Smooth muscle cell of trachea (primary cell): ENCODE results near the gene SUOX. TPM values are rescaled to one million over a fixed set of nuclear protein-coding genes. Genes with fewer than 3 reads are reported as not detected.

Experiments
- total RNA-seq: library from RNA; depleted of rRNA; stranded (reverse); fragments of >200 nt; gene quantifications from 2 replicates; pipeline ENCODE4 v1.2.1, GENCODE V29; 2014

Gene SUOX
- total RNA-seq: 17.5 and 19.0 TPM in 2 replicates

GRCh38 chr12:55996715-55997534, at the start of gene SUOX:
Gene SUOX, plus strand, starts transcription at chr12:55997276. Its CDS starts 4,946 bp downstream, at chr12:56002222.

GRCh38 chr12:55965941-55966407, 31.1 kb upstream of the SUOX start, which contains the start of gene PMEL:
Gene PMEL, minus strand, starts transcription at chr12:55966042. Its CDS starts 31 bp downstream, at chr12:55966011.

DNA sequence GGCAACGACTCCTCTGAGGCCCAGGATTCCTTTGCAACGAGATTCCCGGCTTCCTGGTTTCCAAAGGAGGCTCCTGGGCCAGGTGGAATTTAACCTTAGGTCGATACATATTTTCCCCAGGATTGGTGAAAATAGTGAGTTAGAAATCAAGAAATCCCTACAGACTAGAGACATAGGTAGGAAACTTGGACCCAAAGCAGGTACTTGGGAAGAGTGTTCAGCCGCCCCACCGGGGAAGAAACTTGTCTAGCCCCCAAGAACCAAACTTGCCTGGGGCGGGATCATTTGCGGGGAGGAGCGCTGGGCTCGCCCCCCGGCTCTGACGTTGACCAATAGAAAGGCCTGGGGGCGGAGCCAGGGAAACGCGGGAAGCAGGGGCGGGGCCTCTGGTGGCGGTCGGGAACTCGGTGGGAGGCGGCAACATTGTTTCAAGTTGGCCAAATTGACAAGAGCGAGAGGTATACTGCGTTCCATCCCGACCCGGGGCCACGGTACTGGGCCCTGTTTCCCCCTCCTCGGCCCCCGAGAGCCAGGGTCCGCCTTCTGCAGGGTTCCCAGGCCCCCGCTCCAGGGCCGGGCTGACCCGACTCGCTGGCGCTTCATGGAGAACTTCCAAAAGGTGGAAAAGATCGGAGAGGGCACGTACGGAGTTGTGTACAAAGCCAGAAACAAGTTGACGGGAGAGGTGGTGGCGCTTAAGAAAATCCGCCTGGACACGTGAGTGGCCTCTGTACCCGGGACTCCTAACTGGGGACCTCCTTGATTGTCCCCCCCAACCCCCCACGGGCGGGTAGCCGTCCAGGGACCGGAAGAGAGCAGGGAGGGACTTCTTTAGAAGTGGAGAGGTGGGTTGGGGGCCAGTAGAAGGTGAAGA, 30.4 kb upstream of the SUOX start, which contains the start of gene CDK2:
TSS of gene CDK2 (plus strand) at position 423 of the 874 bp plus-strand sequence. CDS start at position 602, 179 bp downstream.

GRCh38 chr12:55973599-55974307, 23.3 kb upstream of the SUOX start, which contains the start of gene RAB5B:
Gene RAB5B, plus strand, starts transcription at chr12:55974078. Its CDS starts 12,883 bp downstream, at chr12:55986961.

DNA sequence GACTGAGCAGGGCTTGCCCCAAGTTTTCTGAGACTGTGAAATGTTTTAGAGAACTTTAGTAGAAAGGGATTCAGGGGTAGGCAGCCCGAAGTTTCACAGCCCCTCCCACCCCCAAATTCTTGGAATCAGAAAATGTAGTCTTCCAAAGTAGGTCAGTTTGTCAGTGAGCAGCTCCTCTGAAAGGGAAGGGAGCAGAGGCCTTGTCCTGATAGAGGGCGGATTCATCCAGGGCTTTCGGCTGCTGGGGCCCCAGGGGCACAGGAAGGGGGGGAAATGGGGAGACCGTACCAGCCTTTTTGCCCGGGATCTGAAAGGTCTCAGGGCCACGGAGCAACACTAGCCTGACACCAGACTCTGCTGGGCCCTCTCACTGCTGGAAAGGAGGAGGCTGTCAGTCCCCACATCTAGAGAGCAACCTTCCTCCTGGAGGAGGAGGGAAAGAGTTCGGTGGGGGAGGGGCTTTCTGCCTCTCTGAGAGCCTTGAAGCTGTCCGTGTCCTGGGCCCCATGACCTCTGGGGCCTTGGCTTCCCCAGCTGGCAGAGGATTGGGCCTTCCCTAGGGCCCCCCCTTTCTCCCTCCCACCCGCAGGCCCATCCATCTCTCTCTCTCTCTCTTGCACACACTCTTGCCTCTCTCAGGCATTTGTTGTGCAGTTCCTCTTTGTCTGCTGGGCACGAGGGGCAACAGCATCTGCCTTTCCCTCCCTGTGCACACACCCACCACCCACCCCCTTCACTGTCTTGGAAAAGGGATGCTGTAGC, 23.5 kb downstream of the SUOX start, which contains the start of gene IKZF4:
TSS of gene IKZF4 (plus strand) at position 621 of the 762 bp plus-strand sequence. CDS start 451 bp downstream, outside the sequence.

GRCh38 chr12:56041552-56042429, 44.7 kb downstream of the SUOX start, which contains the start of gene RPS26:
Gene RPS26, plus strand, starts transcription at chr12:56041918. Its CDS starts 249 bp downstream, at chr12:56042167.

Other genes with a start within 250 kb of the SUOX start
- gene SARNP, start 179.6 kb upstream of the SUOX start, total RNA-seq: 63.2 and 108 TPM in 2 replicates
- 12.2 and 24.9 TPM in 2 replicates for gene ORMDL2, start 179.2 kb upstream of the SUOX start, total RNA-seq
- 72.8 and 74.6 TPM in 2 replicates for gene DNAJC14, start 167.7 kb upstream of the SUOX start, total RNA-seq
- gene MMP19, start 154.3 kb upstream of the SUOX start, total RNA-seq: 8.4 and 12.1 TPM in 2 replicates
- 34.2 and 36.5 TPM in 2 replicates for gene PYM1, start 69.4 kb upstream of the SUOX start, total RNA-seq
- gene DGKA, start 66.1 kb upstream of the SUOX start, total RNA-seq: 68.6 and 74.2 TPM in 2 replicates
- gene PMEL, start 31.2 kb upstream of the SUOX start, total RNA-seq: 0.33 and 1.6 TPM in 2 replicates
- gene CDK2, start 30.4 kb upstream of the SUOX start, total RNA-seq: 13.4 and 21.1 TPM in 2 replicates
- gene RAB5B, start 23.2 kb upstream of the SUOX start, total RNA-seq: 65.5 and 66.2 TPM in 2 replicates
- 1.2 and 1.7 TPM in 2 replicates for gene IKZF4, start 23.8 kb downstream of the SUOX start, total RNA-seq
- 136 and 411 TPM in 2 replicates for gene RPS26, start 44.6 kb downstream of the SUOX start, total RNA-seq
- 0.33 and 2.3 TPM in 2 replicates for gene ERBB3, start 82.9 kb downstream of the SUOX start, total RNA-seq
- gene PA2G4, start 107.3 kb downstream of the SUOX start, total RNA-seq: 101 and 138 TPM in 2 replicates
- 1,465 and 2,446 TPM in 2 replicates for gene RPL41, start 119.4 kb downstream of the SUOX start, total RNA-seq
- 4.4 and 5.6 TPM in 2 replicates for gene ZC3H10, start 121.0 kb downstream of the SUOX start, total RNA-seq
- gene ESYT1, start 131.0 kb downstream of the SUOX start, total RNA-seq: 396 and 399 TPM in 2 replicates
- 68.3 and 89.3 TPM in 2 replicates for gene MYL6B, start 155.3 kb downstream of the SUOX start, total RNA-seq
- 1,139 and 2,051 TPM in 2 replicates for gene MYL6, start 161.1 kb downstream of the SUOX start, total RNA-seq
- 42.6 and 58.9 TPM in 2 replicates for gene SMARCC2, start 192.2 kb downstream of the SUOX start, total RNA-seq
- gene RNF41, start 224.6 kb downstream of the SUOX start, total RNA-seq: 82.5 and 144 TPM in 2 replicates
- gene NABP2, start 227.1 kb downstream of the SUOX start, total RNA-seq: 27.0 and 29.2 TPM in 2 replicates
- not detected in 2 replicates for gene SLC39A5, start 232.8 kb downstream of the SUOX start, total RNA-seq